HepG2 (cell line): Measurements from ENCODE around the gene POMGNT2. TPM values are rescaled to one million over a fixed set of nuclear protein-coding genes. Genes with fewer than 3 reads are reported as not detected.

Source experiments
- EP300 ChIP-seq, 3 experiments: sonication (generic) in 1 of 3; formaldehyde crosslinking in 1 of 3; IDR thresholded peaks; 2 replicates each; pipeline versions ENCODE4 v1.5.1 to v1.6.1; 2011 to 2020; ENCODE audit warnings: low read depth in 2 of 3, low read length in 2 of 3, borderline replicate concordance in 1 of 3, improper control_type of control experiment in 1 of 3, mild to moderate bottlenecking in 1 of 3, missing genetic modification reagents in 1 of 3, moderate library complexity in 1 of 3
- LCORL ChIP-seq, 2 experiments: fragments of 450-650 bp in 1 of 2; sonication (generic) in 1 of 2; formaldehyde crosslinking in 1 of 2; IDR thresholded peaks; 2 replicates each; pipeline versions ENCODE4 v1.5.0 to v1.6.1; 2017 to 2020; ENCODE audit warnings: antibody characterized with exemption in 1 of 2, missing genetic modification reagents in 1 of 2
- MEF2D ChIP-seq: sonication (generic); formaldehyde crosslinking; IDR thresholded peaks from 2 replicates; pipeline ENCODE4 v1.5.1; 2020; ENCODE audit warnings: mild to moderate bottlenecking, missing genetic modification reagents
- MIER2 ChIP-seq: IDR thresholded peaks from 2 replicates; pipeline ENCODE4 v1.6.1; 2016; ENCODE audit warnings: missing biosample characterization, missing genetic modification reagents
- PATZ1 ChIP-seq: sonication (generic); formaldehyde crosslinking; IDR thresholded peaks from 2 replicates; pipeline ENCODE4 v1.4.0; 2020; ENCODE audit warnings: missing genetic modification reagents
- SALL1 ChIP-seq: sonication (generic); formaldehyde crosslinking; IDR thresholded peaks from 2 replicates; pipeline ENCODE4 v1.8.0; 2022; ENCODE audit warnings: mild to moderate bottlenecking, missing genetic modification reagents
- SRSF9 ChIP-seq: fragments of 200-400 bp; formaldehyde crosslinking; IDR thresholded peaks from 2 replicates; pipeline ENCODE4 v1.6.1; 2018; ENCODE audit warnings: borderline replicate concordance, mild to moderate bottlenecking, low read depth, low read length; ENCODE audit not compliant: insufficient read depth, poor library complexity, severe bottlenecking
- SRY ChIP-seq: sonication (generic); formaldehyde crosslinking; IDR thresholded peaks from 2 replicates; pipeline ENCODE4 v1.8.0; 2022; ENCODE audit warnings: mild to moderate bottlenecking, missing genetic modification reagents
- TOE1 ChIP-seq: sonication (generic); formaldehyde crosslinking; IDR thresholded peaks from 2 replicates; pipeline ENCODE4 v1.4.0; 2020; ENCODE audit warnings: mild to moderate bottlenecking, missing genetic modification reagents
- ZNF557 ChIP-seq: sonication (generic); formaldehyde crosslinking; IDR thresholded peaks from 2 replicates; pipeline ENCODE4 v1.4.0; 2020; ENCODE audit warnings: missing genetic modification reagents
- ZNF614 ChIP-seq: IDR thresholded peaks from 2 replicates; pipeline ENCODE4 v1.6.1; 2018; ENCODE audit warnings: missing biosample characterization, missing genetic modification reagents, inconsistent platforms, borderline replicate concordance
- polyA plus RNA-seq, 8 experiments: library from polyadenylated mRNA; depleted of rRNA in 3 of 8; stranded (reverse) in 7 of 8; unstranded in 1 of 8; fragments of >200 nt; fragmentation: Illumina TruSeq in 4 of 8; extraction: Trizol in 4 of 8; gene quantifications; 2 replicates each; pipeline versions ENCODE4 v1.2.1 to v1.2.3, GENCODE V29; 2011 to 2016; ENCODE audit warnings: low read depth in 4 of 8, missing spikeins in 1 of 8, mixed read lengths in 1 of 8; ENCODE audit not compliant: insufficient read depth in 1 of 8
- total RNA-seq, 5 experiments: library from RNA; depleted of rRNA; stranded (reverse); fragments of >200 nt; fragmentation: Illumina TruSeq; extraction: Trizol; gene quantifications; 2 replicates each; pipeline ENCODE4 v1.2.3, GENCODE V29; 2016; ENCODE audit warnings: low read depth in 1 of 5
- TF ChIP-seq, protein P1 (sequence below): sonication (generic); formaldehyde crosslinking; IDR thresholded peaks from 2 replicates; pipeline ENCODE4 v1.4.0; 2020; ENCODE audit warnings: mild to moderate bottlenecking, missing genetic modification reagents
- TF ChIP-seq, protein P2 (sequence below): sonication (generic); formaldehyde crosslinking; IDR thresholded peaks from 2 replicates; pipeline ENCODE4 v1.8.1; 2023; ENCODE audit warnings: mild to moderate bottlenecking, moderate library complexity, missing genetic modification reagents
- TF ChIP-seq, protein P3 (sequence below): sonication (generic); formaldehyde crosslinking; IDR thresholded peaks from 2 replicates; pipeline ENCODE4 v1.4.0; 2020; ENCODE audit warnings: low read depth, mild to moderate bottlenecking, missing genetic modification reagents
- TF ChIP-seq, protein P4 (sequence below): sonication (generic); formaldehyde crosslinking; IDR thresholded peaks from 2 replicates; pipeline ENCODE4 v1.4.0; 2020; ENCODE audit warnings: missing genetic modification reagents, borderline replicate concordance

POMGNT2 gene
- total and polyA plus RNA-seq, 2 of the 13 experiments (the other 11 are each of a cell fraction or from before 2014, with no cell fraction given), result 10.5 to 12.4 TPM

DNA sequence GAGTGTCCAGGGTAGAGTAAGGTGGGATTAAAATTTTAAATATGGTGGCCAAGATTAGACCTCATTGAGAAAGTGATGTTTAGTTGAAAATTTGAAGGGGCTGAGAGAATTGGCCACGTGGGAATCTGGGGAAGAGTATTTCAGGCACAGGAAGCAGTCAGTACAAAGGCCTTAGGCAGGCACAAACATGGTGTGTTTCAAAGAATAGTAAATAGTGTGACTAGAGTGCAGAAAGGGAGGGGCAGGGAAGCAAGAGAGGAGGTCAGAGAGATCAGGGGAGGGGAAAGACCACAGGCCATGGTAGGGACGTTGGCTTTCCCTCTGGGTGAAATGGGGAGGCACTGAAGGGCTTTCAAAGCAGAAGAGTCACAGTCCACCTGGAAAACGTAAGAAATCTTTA is 36.6 kb upstream of the POMGNT2 start (continued):
- TF ChIP-seq, protein P1, sequence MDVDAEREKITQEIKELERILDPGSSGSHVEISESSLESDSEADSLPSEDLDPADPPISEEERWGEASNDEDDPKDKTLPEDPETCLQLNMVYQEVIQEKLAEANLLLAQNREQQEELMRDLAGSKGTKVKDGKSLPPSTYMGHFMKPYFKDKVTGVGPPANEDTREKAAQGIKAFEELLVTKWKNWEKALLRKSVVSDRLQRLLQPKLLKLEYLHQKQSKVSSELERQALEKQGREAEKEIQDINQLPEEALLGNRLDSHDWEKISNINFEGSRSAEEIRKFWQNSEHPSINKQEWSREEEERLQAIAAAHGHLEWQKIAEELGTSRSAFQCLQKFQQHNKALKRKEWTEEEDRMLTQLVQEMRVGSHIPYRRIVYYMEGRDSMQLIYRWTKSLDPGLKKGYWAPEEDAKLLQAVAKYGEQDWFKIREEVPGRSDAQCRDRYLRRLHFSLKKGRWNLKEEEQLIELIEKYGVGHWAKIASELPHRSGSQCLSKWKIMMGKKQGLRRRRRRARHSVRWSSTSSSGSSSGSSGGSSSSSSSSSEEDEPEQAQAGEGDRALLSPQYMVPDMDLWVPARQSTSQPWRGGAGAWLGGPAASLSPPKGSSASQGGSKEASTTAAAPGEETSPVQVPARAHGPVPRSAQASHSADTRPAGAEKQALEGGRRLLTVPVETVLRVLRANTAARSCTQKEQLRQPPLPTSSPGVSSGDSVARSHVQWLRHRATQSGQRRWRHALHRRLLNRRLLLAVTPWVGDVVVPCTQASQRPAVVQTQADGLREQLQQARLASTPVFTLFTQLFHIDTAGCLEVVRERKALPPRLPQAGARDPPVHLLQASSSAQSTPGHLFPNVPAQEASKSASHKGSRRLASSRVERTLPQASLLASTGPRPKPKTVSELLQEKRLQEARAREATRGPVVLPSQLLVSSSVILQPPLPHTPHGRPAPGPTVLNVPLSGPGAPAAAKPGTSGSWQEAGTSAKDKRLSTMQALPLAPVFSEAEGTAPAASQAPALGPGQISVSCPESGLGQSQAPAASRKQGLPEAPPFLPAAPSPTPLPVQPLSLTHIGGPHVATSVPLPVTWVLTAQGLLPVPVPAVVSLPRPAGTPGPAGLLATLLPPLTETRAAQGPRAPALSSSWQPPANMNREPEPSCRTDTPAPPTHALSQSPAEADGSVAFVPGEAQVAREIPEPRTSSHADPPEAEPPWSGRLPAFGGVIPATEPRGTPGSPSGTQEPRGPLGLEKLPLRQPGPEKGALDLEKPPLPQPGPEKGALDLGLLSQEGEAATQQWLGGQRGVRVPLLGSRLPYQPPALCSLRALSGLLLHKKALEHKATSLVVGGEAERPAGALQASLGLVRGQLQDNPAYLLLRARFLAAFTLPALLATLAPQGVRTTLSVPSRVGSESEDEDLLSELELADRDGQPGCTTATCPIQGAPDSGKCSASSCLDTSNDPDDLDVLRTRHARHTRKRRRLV (CRISPR knock-in tag), result no peak
- no peak for TF ChIP-seq MIER2
- TF ChIP-seq, protein P2, sequence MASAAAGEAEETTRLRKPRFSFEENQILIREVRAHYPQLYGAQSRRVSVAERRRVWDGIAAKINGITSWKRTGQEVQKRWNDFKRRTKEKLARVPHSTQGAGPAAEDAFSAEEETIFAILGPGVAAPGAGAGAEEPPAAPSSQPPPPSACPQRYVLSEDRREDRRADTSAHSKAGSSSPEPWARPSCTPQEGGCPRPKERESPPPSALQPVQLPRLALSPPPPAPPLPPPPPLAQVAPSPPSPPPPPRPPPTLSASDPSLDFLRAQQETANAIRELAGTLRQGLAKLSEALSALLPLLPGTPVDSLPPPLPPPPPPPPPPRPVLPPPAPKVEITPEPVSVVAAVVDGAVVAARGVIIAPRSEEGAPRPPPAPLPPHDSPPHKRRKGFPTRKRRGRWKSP, result no peak
- no peak for TF ChIP-seq TOE1 (CRISPR knock-in tag)
- TF ChIP-seq, protein P3, sequence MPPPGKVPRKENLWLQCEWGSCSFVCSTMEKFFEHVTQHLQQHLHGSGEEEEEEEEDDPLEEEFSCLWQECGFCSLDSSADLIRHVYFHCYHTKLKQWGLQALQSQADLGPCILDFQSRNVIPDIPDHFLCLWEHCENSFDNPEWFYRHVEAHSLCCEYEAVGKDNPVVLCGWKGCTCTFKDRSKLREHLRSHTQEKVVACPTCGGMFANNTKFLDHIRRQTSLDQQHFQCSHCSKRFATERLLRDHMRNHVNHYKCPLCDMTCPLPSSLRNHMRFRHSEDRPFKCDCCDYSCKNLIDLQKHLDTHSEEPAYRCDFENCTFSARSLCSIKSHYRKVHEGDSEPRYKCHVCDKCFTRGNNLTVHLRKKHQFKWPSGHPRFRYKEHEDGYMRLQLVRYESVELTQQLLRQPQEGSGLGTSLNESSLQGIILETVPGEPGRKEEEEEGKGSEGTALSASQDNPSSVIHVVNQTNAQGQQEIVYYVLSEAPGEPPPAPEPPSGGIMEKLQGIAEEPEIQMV (CRISPR knock-in tag), result no peak
- peak; percentile 33; the same call in 1 of the 2 replicates for TF ChIP-seq PATZ1 (CRISPR knock-in tag)
- peak; percentile 58; the same call in 1 of the 2 replicates for TF ChIP-seq MEF2D
- 0 out of 2 replicates have a peak, but pooled peaks have one; percentile 39 for TF ChIP-seq ZNF614
- TF ChIP-seq, protein P4, sequence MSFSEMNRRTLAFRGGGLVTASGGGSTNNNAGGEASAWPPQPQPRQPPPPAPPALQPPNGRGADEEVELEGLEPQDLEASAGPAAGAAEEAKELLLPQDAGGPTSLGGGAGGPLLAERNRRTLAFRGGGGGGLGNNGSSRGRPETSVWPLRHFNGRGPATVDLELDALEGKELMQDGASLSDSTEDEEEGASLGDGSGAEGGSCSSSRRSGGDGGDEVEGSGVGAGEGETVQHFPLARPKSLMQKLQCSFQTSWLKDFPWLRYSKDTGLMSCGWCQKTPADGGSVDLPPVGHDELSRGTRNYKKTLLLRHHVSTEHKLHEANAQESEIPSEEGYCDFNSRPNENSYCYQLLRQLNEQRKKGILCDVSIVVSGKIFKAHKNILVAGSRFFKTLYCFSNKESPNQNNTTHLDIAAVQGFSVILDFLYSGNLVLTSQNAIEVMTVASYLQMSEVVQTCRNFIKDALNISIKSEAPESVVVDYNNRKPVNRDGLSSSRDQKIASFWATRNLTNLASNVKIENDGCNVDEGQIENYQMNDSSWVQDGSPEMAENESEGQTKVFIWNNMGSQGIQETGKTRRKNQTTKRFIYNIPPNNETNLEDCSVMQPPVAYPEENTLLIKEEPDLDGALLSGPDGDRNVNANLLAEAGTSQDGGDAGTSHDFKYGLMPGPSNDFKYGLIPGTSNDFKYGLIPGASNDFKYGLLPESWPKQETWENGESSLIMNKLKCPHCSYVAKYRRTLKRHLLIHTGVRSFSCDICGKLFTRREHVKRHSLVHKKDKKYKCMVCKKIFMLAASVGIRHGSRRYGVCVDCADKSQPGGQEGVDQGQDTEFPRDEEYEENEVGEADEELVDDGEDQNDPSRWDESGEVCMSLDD (CRISPR knock-in tag), result no peak
- peak; percentile 39; the same call in 1 of the 2 replicates for TF ChIP-seq SALL1 (CRISPR knock-in tag)
- TF ChIP-seq SRSF9, result no peak
- TF ChIP-seq ZNF557 (CRISPR knock-in tag), result peak; percentile 97
- peak in 1 of 2 experiments; percentile 38; a peak in 1 of 4 replicates for TF ChIP-seq EP300 (IDR thresholded peaks at IDR 0.05; ENCODE audit: low read depth in 2 of 2, low read length in 2 of 2)
- no peak for TF ChIP-seq EP300 (CRISPR knock-in tag; IDR thresholded peaks at IDR 0.05; ENCODE audit: borderline replicate concordance)
- no peak for TF ChIP-seq SRY (CRISPR knock-in tag)
- TF ChIP-seq LCORL (IDR thresholded peaks at IDR 0.05), result no peak
- TF ChIP-seq LCORL (CRISPR knock-in tag; IDR thresholded peaks at IDR 0.05), result peak; percentile 53; the same call in 1 of the 2 replicates
